ENCODE measurements around the gene ARHGEF39. TPM values are rescaled to one million over a fixed set of nuclear protein-coding genes. Genes with fewer than 3 reads are reported as not detected.
A peak's percentile ranks its signal among the peaks of the same experiment; 100 is the strongest.

The ARHGEF39 gene, protein sequence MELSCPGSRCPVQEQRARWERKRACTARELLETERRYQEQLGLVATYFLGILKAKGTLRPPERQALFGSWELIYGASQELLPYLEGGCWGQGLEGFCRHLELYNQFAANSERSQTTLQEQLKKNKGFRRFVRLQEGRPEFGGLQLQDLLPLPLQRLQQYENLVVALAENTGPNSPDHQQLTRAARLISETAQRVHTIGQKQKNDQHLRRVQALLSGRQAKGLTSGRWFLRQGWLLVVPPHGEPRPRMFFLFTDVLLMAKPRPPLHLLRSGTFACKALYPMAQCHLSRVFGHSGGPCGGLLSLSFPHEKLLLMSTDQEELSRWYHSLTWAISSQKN
- total RNA-seq, result 10 to 100 TPM; 17.2 to 17.3 TPM

DNA sequence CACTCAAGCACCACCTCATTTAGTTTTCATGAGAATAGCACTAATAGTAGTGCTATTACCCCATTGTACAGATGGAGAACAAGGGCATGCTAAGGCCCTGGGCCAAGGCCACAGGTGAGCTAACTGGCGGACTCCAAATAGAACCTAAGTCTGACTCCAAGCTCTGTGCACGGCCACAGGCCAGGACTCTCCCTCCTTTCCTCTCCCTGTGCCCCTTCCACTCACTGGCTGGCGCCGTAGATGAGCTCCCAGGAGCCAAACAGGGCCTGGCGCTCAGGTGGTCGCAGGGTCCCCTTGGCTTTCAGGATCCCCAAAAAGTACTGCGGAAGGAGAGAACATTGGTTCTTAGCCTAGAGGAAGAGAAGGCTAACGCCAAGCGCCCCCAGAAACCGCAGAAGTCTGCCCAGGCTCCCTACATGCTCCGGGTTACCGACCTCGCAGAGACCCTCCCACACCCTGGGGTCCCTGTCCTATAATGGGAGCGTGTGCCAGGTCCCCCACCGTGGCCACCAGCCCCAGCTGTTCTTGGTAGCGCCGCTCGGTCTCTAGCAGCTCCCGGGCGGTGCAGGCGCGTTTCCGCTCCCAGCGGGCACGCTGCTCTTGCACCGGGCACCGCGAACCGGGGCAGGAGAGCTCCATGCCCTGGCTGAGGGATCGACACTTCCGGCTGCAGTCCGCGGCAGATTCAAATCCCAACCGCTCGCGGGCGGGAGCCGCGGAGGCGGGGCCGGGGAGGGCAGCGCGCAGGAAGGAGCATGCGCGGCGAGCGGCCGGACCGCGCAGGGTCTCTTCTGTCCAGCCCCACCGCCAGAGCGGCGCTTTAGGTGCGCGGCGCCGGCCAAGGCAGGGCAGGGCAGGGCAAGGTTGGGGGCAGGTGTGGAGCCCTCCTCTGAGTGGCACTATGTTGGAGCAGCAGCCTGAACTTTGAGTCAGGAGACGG, at the start of gene ARHGEF39:
Gene ARHGEF39 (minus strand): TSS at position 665 of the 940 bp plus-strand sequence. CDS start 26 bp downstream, at position 639.
- Mint-ChIP-seq H3K9me3 (ENCODE audit: insufficient read depth) (no peaks in the 10 kb centered on the region), H3K4me1 (ENCODE audit: low read depth) (peaks cover 68% of the 10 kb centered on the region), H3K27me3 (ENCODE audit: low read depth) (no peaks in the 10 kb centered on the region), H3K36me3 (ENCODE audit: low read depth) (peaks cover 35% of the 10 kb centered on the region), H3K27ac (peak within 1 kb of the TSS; percentile 86), H3K4me3 (peak within 1 kb of the TSS; percentile 86)
- DNase-seq (peak; percentile 84), ATAC-seq (peak; percentile 84)
- ChIA-PET POLR2A (interaction anchor here (1.0 to 4.8 kb wide), 15 partner anchors 8 to 549 kb away, joined by 3 to 54 read pairs (median 4); partner anchors contain the start of genes ATOSB, CREB3, RMRP and SIT1), CTCF (interaction anchor here (0.7 to 12.4 kb wide), 19 partner anchors 9 to 138 kb away, joined by 3 to 214 read pairs (median 6); partner anchors contain the start of genes CD72, CREB3, SIT1 and TESK1)

DNA sequence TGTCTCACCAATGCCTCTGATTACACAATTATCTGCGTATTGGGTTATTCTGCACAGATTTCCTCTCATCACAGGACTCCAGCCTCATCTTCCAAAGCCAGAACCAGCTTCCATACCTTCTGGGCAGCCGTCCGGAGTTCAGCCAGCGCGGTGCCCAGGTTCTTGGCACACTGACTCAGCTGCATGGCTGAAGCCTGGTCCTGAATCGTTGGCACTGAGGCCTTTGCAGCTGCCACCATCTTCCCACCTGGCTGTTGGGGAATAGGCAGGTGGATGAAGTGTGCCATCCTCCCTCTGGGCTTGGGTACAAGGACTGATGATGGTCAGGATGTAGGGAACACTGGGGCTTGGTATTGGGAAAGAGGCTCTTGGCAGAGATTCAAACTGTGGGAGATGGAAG, 49.1 kb upstream of the ARHGEF39 start:
- Mint-ChIP-seq H3K36me3 (ENCODE audit: low read depth) (peaks cover 79% of the 10 kb centered on the region), H3K4me1 (ENCODE audit: low read depth) (peaks cover 3% of the 10 kb centered on the region), H3K9me3 (ENCODE audit: insufficient read depth) (no peaks in the 10 kb centered on the region), H3K27ac (no peak overlapping the region), H3K4me3 (no peak overlapping the region), H3K27me3 (ENCODE audit: low read depth) (no peaks in the 10 kb centered on the region)
- DNase-seq, result no peak
- ATAC-seq, result no peak
- CTCF ChIA-PET, result interaction anchor here (1.0 to 23.9 kb wide), 4 partner anchors 13 to 97 kb away, joined by 3 to 209 read pairs (median 10); no protein-coding TSS in a partner anchor
- POLR2A ChIA-PET, result interaction anchor here (1.7 kb wide), 1 partner anchor 12 kb away, joined by 6 read pairs; no protein-coding TSS in a partner anchor

DNA sequence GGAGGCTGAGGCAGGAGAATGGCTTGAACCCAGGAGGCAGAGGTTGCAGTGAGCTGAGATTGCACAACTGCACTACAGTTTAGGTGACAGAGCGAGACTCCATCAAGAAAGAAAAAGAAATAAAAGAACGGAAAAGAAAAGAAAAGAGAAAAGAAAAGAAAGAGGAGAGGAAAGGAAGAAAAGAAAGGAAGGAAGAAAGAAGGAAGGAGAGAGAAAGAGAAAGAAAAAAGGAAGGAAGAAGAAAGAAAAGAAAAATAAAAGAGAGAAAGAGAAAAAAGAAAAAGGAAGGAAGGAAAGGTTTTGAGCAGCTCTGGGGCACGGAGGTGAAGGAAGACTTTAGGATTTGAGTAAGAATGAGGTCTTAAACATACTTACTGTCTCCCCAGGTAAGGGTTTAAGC, 48.6 kb upstream of the ARHGEF39 start:
- Mint-ChIP-seq H3K4me1 (ENCODE audit: low read depth) (peaks cover 3% of the 10 kb centered on the region), H3K9me3 (ENCODE audit: insufficient read depth) (no peaks in the 10 kb centered on the region), H3K27me3 (ENCODE audit: low read depth) (no peaks in the 10 kb centered on the region), H3K36me3 (ENCODE audit: low read depth) (peaks cover 82% of the 10 kb centered on the region), H3K4me3 (no peak overlapping the region), H3K27ac (no peak overlapping the region)
- ChIA-PET POLR2A (interaction anchor here (1.3 kb wide), 1 partner anchor 19 kb away, joined by 3 read pairs; the partner anchor contains the start of gene CREB3), CTCF (interaction anchor here (1.0 to 23.9 kb wide), 4 partner anchors 14 to 96 kb away, joined by 3 to 209 read pairs (median 10); no protein-coding TSS in a partner anchor)
- ATAC-seq (no peak), DNase-seq (no peak)

DNA sequence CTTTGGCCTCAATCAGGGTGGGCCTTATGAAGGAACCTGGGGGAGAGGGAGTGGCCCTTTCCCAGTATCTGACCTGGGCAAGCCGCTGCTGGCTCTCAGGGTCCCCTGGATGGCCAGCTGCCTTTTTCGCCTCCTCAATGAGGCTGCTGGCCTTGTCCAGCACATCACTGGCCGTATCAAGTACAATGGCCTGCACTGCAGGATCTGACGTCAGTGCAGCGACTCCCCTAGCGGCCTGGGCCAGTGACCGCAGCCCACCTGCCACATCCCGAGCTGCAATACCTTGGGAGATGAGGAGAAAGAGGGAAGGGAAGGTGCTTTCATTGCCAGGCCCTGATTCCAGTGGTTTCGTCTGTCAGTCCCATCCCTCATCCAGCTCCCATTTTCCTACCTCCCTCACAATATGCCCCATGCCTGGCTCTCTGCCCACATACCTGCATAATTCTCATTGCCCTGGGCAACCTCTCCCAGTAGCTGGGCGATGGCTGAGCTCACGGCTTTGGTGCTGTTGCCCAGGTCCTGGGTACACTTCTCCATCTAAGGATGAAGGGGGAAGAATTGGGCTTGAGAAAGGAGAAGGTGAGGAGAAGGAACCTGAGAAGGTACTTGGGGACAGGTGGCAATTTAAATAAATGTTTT, 47.9 kb upstream of the ARHGEF39 start:
- ATAC-seq (no peak), DNase-seq (no peak)
- H3K27me3 Mint-ChIP-seq (ENCODE audit: low read depth), result no peaks in the 10 kb centered on the region
- H3K4me1 Mint-ChIP-seq (ENCODE audit: low read depth), result peaks cover 3% of the 10 kb centered on the region
- peaks cover 82% of the 10 kb centered on the region for H3K36me3 Mint-ChIP-seq (ENCODE audit: low read depth)
- no peak overlapping the region for H3K4me3 Mint-ChIP-seq
- no peaks in the 10 kb centered on the region for H3K9me3 Mint-ChIP-seq (ENCODE audit: insufficient read depth)
- H3K27ac Mint-ChIP-seq, result no peak overlapping the region
- CTCF ChIA-PET, result interaction anchor here (1.0 to 23.9 kb wide), 4 partner anchors 15 to 54 kb away, joined by 3 to 209 read pairs (median 10); no protein-coding TSS in a partner anchor
- POLR2A ChIA-PET, result interaction anchor here (0.6 to 1.3 kb wide), 2 partner anchors 19 to 57 kb away, joined by 3 read pairs; partner anchors contain the start of gene CREB3

DNA sequence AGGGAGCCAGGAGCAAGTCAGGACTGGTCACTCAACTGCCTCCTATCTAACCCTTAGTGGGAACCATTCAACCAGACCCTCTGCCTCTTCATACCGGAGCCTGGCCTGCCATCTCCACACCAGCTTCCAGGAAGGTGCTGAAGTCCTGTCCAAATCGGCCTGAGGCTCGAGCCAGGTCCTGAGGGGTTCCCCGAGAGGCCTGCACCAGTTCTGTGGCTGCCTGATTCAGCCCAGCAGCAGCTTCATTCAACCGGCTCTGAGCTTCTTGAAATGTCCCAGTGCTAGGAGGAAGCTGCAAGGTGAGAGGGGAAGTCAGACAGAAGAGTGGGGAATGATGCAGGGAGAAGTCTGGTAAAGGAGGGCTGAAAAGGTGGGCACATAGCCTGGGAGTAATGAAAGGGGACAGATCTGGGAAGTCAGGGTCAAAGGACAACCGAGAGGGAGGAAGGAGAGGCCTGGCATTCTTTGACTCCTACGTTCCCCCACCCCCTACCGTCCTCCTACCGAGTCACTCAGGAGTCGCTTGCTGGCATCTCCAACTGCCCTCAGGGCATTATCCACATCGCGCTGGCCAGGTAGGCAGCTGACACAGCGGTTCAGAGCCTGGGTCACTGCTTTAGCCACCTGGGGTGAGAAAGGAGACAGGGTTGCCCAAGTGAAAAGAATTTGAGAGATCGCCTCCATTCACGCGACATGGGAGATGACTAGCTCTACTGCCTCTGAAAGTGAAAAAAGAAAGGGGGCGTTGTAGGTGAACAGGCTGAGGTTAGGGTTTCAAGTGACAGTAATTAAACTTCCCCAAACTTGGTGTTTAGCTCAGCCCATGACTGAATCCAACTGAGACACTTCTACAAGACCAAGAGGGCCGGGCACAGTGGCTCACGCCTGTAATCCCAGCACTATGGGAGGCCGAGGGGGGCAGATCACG, 46.8 kb upstream of the ARHGEF39 start:
- POLR2A ChIA-PET, result interaction anchor here (0.6 kb wide), 1 partner anchor 58 kb away, joined by 3 read pairs; no protein-coding TSS in a partner anchor
- H3K9me3 Mint-ChIP-seq (ENCODE audit: insufficient read depth), result no peaks in the 10 kb centered on the region
- CTCF ChIA-PET, result interaction anchor here (1.2 to 23.9 kb wide), 3 partner anchors 16 to 53 kb away, joined by 3 to 209 read pairs (median 16); no protein-coding TSS in a partner anchor
- DNase-seq, result no peak
- peak overlapping the region; percentile 45 for H3K27ac Mint-ChIP-seq
- H3K27me3 Mint-ChIP-seq (ENCODE audit: low read depth), result no peaks in the 10 kb centered on the region
- peaks cover 3% of the 10 kb centered on the region for H3K4me1 Mint-ChIP-seq (ENCODE audit: low read depth)
- no peak for ATAC-seq
- H3K4me3 Mint-ChIP-seq, result no peak overlapping the region
- H3K36me3 Mint-ChIP-seq (ENCODE audit: low read depth), result peaks cover 82% of the 10 kb centered on the region

DNA sequence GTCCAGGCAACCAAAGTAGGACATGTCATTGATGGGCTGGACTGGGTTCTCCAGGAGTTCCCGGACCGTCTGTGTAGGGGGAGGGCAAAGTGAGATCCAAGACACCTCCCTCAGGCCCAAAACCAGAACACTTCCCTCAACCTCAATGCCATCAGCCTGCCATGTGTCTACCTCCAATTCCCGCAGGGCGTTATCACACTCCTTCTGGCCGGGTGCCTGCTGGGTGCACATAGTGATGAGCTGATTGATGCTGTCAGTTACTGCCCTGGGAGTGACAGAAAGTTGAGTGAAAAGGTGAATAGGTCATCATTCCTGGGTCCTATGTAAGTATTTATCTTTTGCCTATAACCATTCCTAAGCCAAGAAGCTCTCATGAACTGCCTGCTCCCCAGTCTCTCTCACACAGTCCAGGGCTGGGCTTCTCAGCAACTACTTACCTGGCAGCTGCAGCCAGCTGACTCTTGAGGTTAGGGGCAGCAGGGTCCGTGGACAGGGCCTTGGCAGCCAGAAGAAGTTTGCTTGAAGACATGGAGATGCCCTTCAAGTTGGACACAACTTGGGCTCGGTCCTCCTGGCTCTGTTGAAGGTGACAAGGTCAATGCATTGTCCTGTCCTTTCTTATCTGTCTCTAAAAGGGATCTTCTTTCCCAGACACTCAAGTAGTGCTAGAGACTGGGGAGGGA, 46.0 kb upstream of the ARHGEF39 start:
- H3K9me3 Mint-ChIP-seq (ENCODE audit: insufficient read depth), result no peaks in the 10 kb centered on the region
- no peak for ATAC-seq
- H3K27ac Mint-ChIP-seq, result no peak overlapping the region
- ChIA-PET POLR2A (no interaction called here), CTCF (interaction anchor here (1.0 to 23.9 kb wide), 2 partner anchors 15 to 94 kb away, joined by 3 to 209 read pairs; no protein-coding TSS in a partner anchor)
- H3K4me3 Mint-ChIP-seq, result no peak overlapping the region
- DNase-seq, result no peak
- peaks cover 84% of the 10 kb centered on the region for H3K36me3 Mint-ChIP-seq (ENCODE audit: low read depth)
- H3K4me1 Mint-ChIP-seq (ENCODE audit: low read depth), result no peaks in the 10 kb centered on the region
- H3K27me3 Mint-ChIP-seq (ENCODE audit: low read depth), result no peaks in the 10 kb centered on the region

DNA sequence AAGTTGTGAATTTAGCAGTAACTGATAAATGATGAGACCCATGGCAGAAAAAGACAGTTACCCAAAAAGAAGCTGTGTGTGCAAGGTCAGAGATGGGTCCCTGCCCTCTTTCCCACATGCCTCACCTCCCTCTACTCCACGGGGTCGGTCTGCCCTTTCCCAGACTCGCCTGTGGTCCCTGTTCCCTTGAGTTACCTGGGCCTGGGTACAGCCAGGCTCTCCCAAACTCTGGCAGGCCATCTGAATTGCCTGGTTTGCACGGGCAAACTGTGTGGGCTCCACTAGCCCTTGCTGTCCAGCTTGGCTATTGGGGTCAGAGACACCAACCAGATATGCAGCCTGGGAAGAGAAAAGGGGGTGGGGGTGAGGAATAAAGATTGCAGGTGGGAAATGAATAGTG, 43.2 kb upstream of the ARHGEF39 start:
- POLR2A ChIA-PET, result no interaction called here
- H3K27ac Mint-ChIP-seq, result no peak overlapping the region
- H3K4me3 Mint-ChIP-seq, result no peak overlapping the region

DNA sequence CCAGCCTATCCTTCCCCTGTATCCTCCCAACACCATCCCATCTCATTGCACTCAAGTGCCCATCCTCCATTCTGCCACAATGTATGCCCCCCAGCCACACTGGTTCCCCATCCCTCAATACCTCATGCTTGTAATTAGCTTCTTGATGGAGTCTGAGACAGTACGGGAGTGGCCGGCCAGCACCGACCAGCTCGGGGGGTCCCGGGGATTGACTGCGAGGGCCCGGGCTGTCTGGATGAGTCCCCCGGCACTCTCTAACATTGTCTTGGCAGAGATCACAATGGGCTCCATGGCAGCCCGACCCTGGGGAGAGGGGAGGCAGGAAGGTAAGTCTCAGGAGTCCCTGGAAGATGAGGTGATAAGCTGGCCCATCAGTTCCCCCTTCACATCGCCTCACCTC, 42.0 kb upstream of the ARHGEF39 start:
- Mint-ChIP-seq H3K4me1 (ENCODE audit: low read depth) (no peaks in the 10 kb centered on the region), H3K27ac (peak overlapping the region; percentile 10), H3K36me3 (ENCODE audit: low read depth) (peaks cover 82% of the 10 kb centered on the region), H3K4me3 (no peak overlapping the region), H3K9me3 (ENCODE audit: insufficient read depth) (no peaks in the 10 kb centered on the region), H3K27me3 (ENCODE audit: low read depth) (no peaks in the 10 kb centered on the region)
- ChIA-PET POLR2A (no interaction called here), CTCF (interaction anchor here (1.5 to 5.2 kb wide), 2 partner anchors 11 to 103 kb away, joined by 4 to 39 read pairs; no protein-coding TSS in a partner anchor)
- DNase-seq, result no peak
- ATAC-seq, result no peak

More for the DNA sequence above, 43.2 kb upstream of the ARHGEF39 start:
- ATAC-seq (no peak), DNase-seq (no peak)
- Mint-ChIP-seq H3K36me3 (ENCODE audit: low read depth) (peaks cover 85% of the 10 kb centered on the region), H3K4me1 (ENCODE audit: low read depth) (no peaks in the 10 kb centered on the region), H3K9me3 (ENCODE audit: insufficient read depth) (no peaks in the 10 kb centered on the region), H3K27me3 (ENCODE audit: low read depth) (no peaks in the 10 kb centered on the region)
- CTCF ChIA-PET, result interaction anchor here (1.4 to 5.2 kb wide), 2 partner anchors 12 to 21 kb away, joined by 3 to 39 read pairs; no protein-coding TSS in a partner anchor

DNA sequence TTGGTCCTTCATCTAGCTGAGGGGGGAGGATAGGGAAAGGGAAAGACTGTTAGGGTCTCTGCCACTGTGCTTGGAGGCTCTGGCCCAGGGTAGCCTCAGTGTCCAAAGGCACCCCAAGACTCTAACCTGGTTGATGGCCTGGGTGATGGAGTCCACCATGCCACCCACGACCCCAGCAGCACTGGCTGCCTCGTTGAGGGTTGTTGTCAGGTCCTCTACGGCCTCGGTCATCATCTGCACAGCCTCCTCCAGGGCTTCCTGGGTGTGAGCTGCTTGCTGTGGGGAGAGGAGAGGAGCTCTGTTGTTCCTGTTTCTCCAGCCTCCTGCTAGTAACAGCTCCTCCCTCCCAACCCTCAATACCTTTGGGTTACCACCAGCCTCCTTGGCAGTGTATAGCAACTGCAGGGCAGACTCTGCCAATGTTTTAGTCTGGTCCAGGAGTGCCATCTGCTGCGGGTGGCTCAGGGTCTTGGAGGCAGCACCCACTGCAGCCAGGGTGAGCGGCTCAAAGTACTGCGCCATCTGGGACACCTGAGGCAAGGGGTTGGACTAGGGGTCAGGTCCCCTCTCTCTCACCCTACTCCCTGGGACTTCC, 40.9 kb upstream of the ARHGEF39 start:
- H3K27ac Mint-ChIP-seq, result no peak overlapping the region
- ATAC-seq (no peak), DNase-seq (no peak)
- no peaks in the 10 kb centered on the region for H3K27me3 Mint-ChIP-seq (ENCODE audit: low read depth)
- no peaks in the 10 kb centered on the region for H3K4me1 Mint-ChIP-seq (ENCODE audit: low read depth)
- H3K4me3 Mint-ChIP-seq, result no peak overlapping the region
- CTCF ChIA-PET, result interaction anchor here (1.5 to 5.2 kb wide), 2 partner anchors 10 to 102 kb away, joined by 4 to 39 read pairs; no protein-coding TSS in a partner anchor
- no peaks in the 10 kb centered on the region for H3K9me3 Mint-ChIP-seq (ENCODE audit: insufficient read depth)
- H3K36me3 Mint-ChIP-seq (ENCODE audit: low read depth), result peaks cover 73% of the 10 kb centered on the region
- POLR2A ChIA-PET, result interaction anchor here (1.3 kb wide), 1 partner anchor 59 kb away, joined by 3 read pairs; no protein-coding TSS in a partner anchor
